ENCODE data around the gene SPATA13. TPM values are rescaled to one million over a fixed set of nuclear protein-coding genes. Genes with fewer than 3 reads are reported as not detected.

Gene SPATA13
- total RNA-seq, 1 experiment from 2014 or later, result 10.5 TPM

DNA sequence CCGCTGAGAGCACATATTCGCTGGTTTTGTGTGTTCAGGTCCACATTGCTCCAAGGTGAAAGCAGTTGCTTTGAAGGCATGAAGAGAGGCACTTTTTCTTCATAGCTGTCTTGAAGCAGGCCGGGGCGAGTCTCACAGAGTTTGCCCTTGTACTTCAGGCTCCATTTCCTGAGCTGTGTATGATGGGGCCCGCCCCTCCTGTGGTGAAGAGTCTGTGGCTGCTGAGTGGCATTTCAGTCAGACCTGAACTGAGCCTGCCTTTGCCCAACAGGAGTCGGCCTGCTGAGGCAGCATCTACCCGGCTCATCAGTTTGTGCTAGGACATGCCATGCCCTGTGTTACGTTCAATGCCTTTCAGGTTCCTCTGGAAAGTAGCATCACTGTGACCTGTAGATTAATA, 104.5 kb downstream of the SPATA13 start:
- H3K36me3 ChIP-seq (ENCODE audit: control insufficient read depth, insufficient read depth, low read length), result no peaks in the 10 kb centered on the region
- POLR2A ChIA-PET, result no interaction called here
- no peaks in the 10 kb centered on the region for H3K27me3 ChIP-seq (replicated peaks; ENCODE audit: control insufficient read depth, insufficient read depth, low read length)
- Mint-ChIP-seq H3K4me1 (ENCODE audit: low read depth, unreplicated experiment) (peaks cover 9% of the 10 kb centered on the region), H3K4me3 (ENCODE audit: unreplicated experiment) (no peak overlapping the region), H3K9me3 (ENCODE audit: unreplicated experiment) (no peaks in the 10 kb centered on the region), H3K36me3 (ENCODE audit: insufficient read depth, unreplicated experiment) (no peaks in the 10 kb centered on the region), H3K27ac (ENCODE audit: unreplicated experiment) (no peak overlapping the region), H3K27me3 (ENCODE audit: insufficient read depth, unreplicated experiment) (no peaks in the 10 kb centered on the region)
- H3K4me1 ChIP-seq, result peaks cover 5% of the 10 kb centered on the region
- no TSS peak for BruUV-seq (replicated peaks)
- no peaks in the 10 kb centered on the region for H3K9me3 ChIP-seq
- CTCF ChIA-PET, result no interaction called here
- H3K4me3 ChIP-seq (ENCODE audit: low read depth, low read length), result no peak overlapping the region
- no peak for DNase-seq
- intact Hi-C loops (cut with micrococcal nuclease; ENCODE audit: unreplicated experiment), result no loop called here
- TF ChIP-seq, protein P1, sequence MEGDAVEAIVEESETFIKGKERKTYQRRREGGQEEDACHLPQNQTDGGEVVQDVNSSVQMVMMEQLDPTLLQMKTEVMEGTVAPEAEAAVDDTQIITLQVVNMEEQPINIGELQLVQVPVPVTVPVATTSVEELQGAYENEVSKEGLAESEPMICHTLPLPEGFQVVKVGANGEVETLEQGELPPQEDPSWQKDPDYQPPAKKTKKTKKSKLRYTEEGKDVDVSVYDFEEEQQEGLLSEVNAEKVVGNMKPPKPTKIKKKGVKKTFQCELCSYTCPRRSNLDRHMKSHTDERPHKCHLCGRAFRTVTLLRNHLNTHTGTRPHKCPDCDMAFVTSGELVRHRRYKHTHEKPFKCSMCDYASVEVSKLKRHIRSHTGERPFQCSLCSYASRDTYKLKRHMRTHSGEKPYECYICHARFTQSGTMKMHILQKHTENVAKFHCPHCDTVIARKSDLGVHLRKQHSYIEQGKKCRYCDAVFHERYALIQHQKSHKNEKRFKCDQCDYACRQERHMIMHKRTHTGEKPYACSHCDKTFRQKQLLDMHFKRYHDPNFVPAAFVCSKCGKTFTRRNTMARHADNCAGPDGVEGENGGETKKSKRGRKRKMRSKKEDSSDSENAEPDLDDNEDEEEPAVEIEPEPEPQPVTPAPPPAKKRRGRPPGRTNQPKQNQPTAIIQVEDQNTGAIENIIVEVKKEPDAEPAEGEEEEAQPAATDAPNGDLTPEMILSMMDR (IDR thresholded peaks at IDR 0.05; ENCODE audit: insufficient read depth in 1 of 2, low read depth in 1 of 2, low read length in 1 of 2, severe bottlenecking in 1 of 2, unreplicated experiment in 1 of 2), result no peak

DNA sequence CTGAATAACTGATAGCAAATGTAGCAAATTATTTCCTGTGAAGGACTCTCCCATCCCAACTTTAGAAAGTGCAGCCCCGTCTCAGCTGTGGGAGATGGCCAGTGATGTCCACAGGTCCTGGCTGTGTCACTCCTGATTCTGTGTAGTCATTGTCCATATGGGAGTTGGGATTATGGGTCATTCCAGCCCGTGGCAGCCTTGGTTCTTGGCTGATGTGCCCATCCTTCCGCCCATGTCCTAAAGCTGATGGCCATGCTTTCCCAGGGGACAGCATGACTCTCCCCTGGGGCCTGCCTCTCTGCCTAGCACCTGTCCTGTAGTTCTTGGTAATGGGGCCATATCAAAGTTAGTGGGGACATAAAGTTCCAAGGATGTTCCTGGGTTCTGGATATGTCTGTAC, 104.9 kb downstream of the SPATA13 start:
- Mint-ChIP-seq H3K4me1 (ENCODE audit: low read depth, unreplicated experiment) (peaks cover 9% of the 10 kb centered on the region), H3K4me3 (ENCODE audit: unreplicated experiment) (no peak overlapping the region), H3K27me3 (ENCODE audit: insufficient read depth, unreplicated experiment) (no peaks in the 10 kb centered on the region), H3K36me3 (ENCODE audit: insufficient read depth, unreplicated experiment) (no peaks in the 10 kb centered on the region), H3K9me3 (ENCODE audit: unreplicated experiment) (no peaks in the 10 kb centered on the region), H3K27ac (ENCODE audit: unreplicated experiment) (no peak overlapping the region)
- Histone ChIP-seq H3K9me3 (no peaks in the 10 kb centered on the region), H3K4me1 (peaks cover 10% of the 10 kb centered on the region), H3K27me3 (replicated peaks; ENCODE audit: control insufficient read depth, insufficient read depth, low read length) (no peaks in the 10 kb centered on the region), H3K4me3 (ENCODE audit: low read depth, low read length) (no peak overlapping the region), H3K36me3 (ENCODE audit: control insufficient read depth, insufficient read depth, low read length) (no peaks in the 10 kb centered on the region)
- intact Hi-C loops (cut with micrococcal nuclease; ENCODE audit: unreplicated experiment), result no loop called here
- POLR2A ChIA-PET, result no interaction called here
- DNase-seq, result no peak
- CTCF ChIA-PET, result no interaction called here
- no TSS peak for BruUV-seq (replicated peaks)
- TF ChIP-seq, protein P1 (IDR thresholded peaks at IDR 0.05; ENCODE audit: insufficient read depth in 1 of 2, low read depth in 1 of 2, low read length in 1 of 2, severe bottlenecking in 1 of 2, unreplicated experiment in 1 of 2), result no peak

DNA sequence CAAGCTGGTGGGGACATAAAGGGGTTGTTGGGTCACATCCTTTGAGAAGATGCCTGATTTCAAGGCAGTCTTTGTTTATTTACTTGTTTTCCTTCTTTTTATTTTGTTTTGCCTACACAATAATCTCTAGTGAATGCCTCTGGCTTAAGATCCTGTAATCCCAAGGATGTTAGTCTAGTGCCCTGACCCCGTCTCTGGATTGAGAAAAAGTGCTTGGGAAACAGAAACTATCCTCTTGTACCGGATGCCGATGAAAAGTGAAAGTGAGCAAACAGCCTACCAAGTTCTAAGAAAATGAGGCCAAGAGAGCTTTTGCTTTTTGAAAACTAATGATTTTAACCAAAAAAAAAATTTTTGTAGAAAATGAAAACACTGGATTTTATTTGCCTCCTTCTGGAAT, 106.8 kb downstream of the SPATA13 start:
- no TSS peak for BruUV-seq (replicated peaks)
- Mint-ChIP-seq H3K36me3 (ENCODE audit: insufficient read depth, unreplicated experiment) (no peaks in the 10 kb centered on the region), H3K27me3 (ENCODE audit: insufficient read depth, unreplicated experiment) (no peaks in the 10 kb centered on the region), H3K4me3 (ENCODE audit: unreplicated experiment) (no peak overlapping the region), H3K27ac (ENCODE audit: unreplicated experiment) (no peak overlapping the region), H3K4me1 (ENCODE audit: low read depth, unreplicated experiment) (peaks cover 23% of the 10 kb centered on the region), H3K9me3 (ENCODE audit: unreplicated experiment) (no peaks in the 10 kb centered on the region)
- intact Hi-C loops (cut with micrococcal nuclease; ENCODE audit: unreplicated experiment), result no loop called here
- DNase-seq, result no peak
- CTCF ChIA-PET, result no interaction called here
- Histone ChIP-seq H3K4me1 (peaks cover 28% of the 10 kb centered on the region), H3K9me3 (no peaks in the 10 kb centered on the region), H3K27me3 (replicated peaks; ENCODE audit: control insufficient read depth, insufficient read depth, low read length) (no peaks in the 10 kb centered on the region), H3K36me3 (ENCODE audit: control insufficient read depth, insufficient read depth, low read length) (no peaks in the 10 kb centered on the region), H3K4me3 (ENCODE audit: low read depth, low read length) (no peak overlapping the region)
- TF ChIP-seq, protein P1 (IDR thresholded peaks at IDR 0.05; ENCODE audit: insufficient read depth in 1 of 2, low read depth in 1 of 2, low read length in 1 of 2, severe bottlenecking in 1 of 2, unreplicated experiment in 1 of 2), result no peak
- POLR2A ChIA-PET, result no interaction called here

All from Caco-2 (cell line).